Transverse colon (tissue), 4 donors: ENCODE measurements around the gene GRK3. TPM values are rescaled to one million over a fixed set of nuclear protein-coding genes. Genes with fewer than 3 reads are reported as not detected.

Experiments
- DNase-seq: peaks from one replicate; pipeline ENCODE4 v3.0.0-alpha.2; 2019
- H3K27ac ChIP-seq, 4 donors: fragments of 200-600 bp; sonication (generic); 2 replicates each; pipeline ENCODE4 v1.5.1; 2016 to 2018; ENCODE audit warnings: inconsistent platforms in 4 of 4
- H3K27me3 ChIP-seq: fragments of 200-600 bp; sonication (generic); 2 replicates; pipeline ENCODE4 v1.5.1; 2017; ENCODE audit warnings: inconsistent platforms
- H3K36me3 ChIP-seq, 4 donors: fragments of 200-600 bp; sonication (generic); 2 replicates each; pipeline ENCODE4 v1.5.1; 2017 to 2019; ENCODE audit warnings: inconsistent platforms in 4 of 4
- H3K4me1 ChIP-seq, 4 donors: fragments of 200-600 bp; sonication (generic); 2 replicates each; pipeline ENCODE4 v1.5.1; 2017 to 2020; ENCODE audit warnings: inconsistent platforms in 4 of 4
- H3K4me3 ChIP-seq, 4 donors: fragments of 200-600 bp; sonication (generic); 1 replicate in 1 of 4; 2 replicates in 3 of 4; pipeline versions ENCODE4 v1.5.1 to v1.6.1; 2017 to 2019; ENCODE audit warnings: inconsistent platforms in 4 of 4
- H3K9me3 ChIP-seq, 2 donors: fragments of 200-600 bp; sonication (generic); 2 replicates each; pipeline ENCODE4 v1.5.1; 2017 to 2019; ENCODE audit warnings: inconsistent platforms in 2 of 2
- CTCF ChIP-seq, 5 experiments: fragments of 200-600 bp in 3 of 5; fragments of 450-650 bp in 2 of 5; sonication (generic) in 3 of 5; IDR thresholded peaks; 1 replicate in 2 of 5; 2 replicates in 3 of 5; pipeline ENCODE4 v1.5.1; 2016 to 2017; ENCODE audit warnings: antibody characterized with exemption in 5 of 5, inconsistent platforms in 3 of 5, mild to moderate bottlenecking in 2 of 5, moderate library complexity in 1 of 5
- EP300 ChIP-seq: sonication (generic); formaldehyde crosslinking; IDR thresholded peaks from one replicate; pipeline ENCODE4 v1.6.1; 2017; ENCODE audit warnings: antibody characterized with exemption, low read depth
- POLR2A ChIP-seq: fragments of 450-650 bp; IDR thresholded peaks from one replicate; pipeline ENCODE4 v1.6.1; 2016; ENCODE audit warnings: antibody characterized with exemption, mild to moderate bottlenecking, moderate library complexity
- POLR2AphosphoS5 ChIP-seq, 3 donors: sonication (generic); formaldehyde crosslinking; IDR thresholded peaks; one replicate each; pipeline ENCODE4 v1.6.1; 2016; ENCODE audit warnings: antibody characterized with exemption in 3 of 3
- WGBS, 2 donors: methylation state at CpG; one replicate each; pipeline ENCODE4 v1.1.5; 2018; ENCODE audit warnings: low coverage in 1 of 2; 5-methylcytosine and 5-hydroxymethylcytosine counted together
- in situ Hi-C, 4 donors: fragments of 200-750 bp; cut with MboI; loops; one replicate each; pipeline versions ENCODE4 v1.15.0 to v1.15.1; 2017; ENCODE audit warnings: low sequenced_read_pairs in 3 of 4, low pct_ligation_motif_present in 1 of 4, low pct_unique_long_range_greater_than_20kb in 1 of 4
- intact Hi-C: fragments of 100-400 bp; cut with DNase I; formaldehyde crosslinking; loops from one replicate; pipeline ENCODE4 v1.15.1; 2023; ENCODE audit warnings: low total_unique reads
- total RNA-seq, 4 donors: library from RNA; depleted of rRNA; stranded (reverse); fragments of >200 nt; gene quantifications; one replicate each; pipeline ENCODE4 v1.1.0, GENCODE V29; 2016

Gene GRK3
- total RNA-seq, 4 donors from 2014 or later: 1.6 to 7.9 (median 4.2) TPM

GRCh38 chr22:25540908-25541660 lies 23.4 kb upstream of the GRK3 start:
- intact Hi-C loops (loop anchor here (2.0 kb wide), 1 partner anchor 20 kb away; no protein-coding TSS in a partner anchor), in situ Hi-C loops (no loop called here)
- Histone ChIP-seq H3K4me1 (peaks cover 0 to 7% (median 4%) of the 10 kb centered on the region in 4 donors), H3K27ac (peak overlapping the region in 2 of 4 donors; percentile 51 to 72), H3K27me3 (no peaks in the 10 kb centered on the region), H3K4me3 (no peak overlapping the region), H3K36me3 (no peaks in the 10 kb centered on the region), H3K9me3 (no peaks in the 10 kb centered on the region)
- no peak for DNase-seq
- no peak for TF ChIP-seq POLR2AphosphoS5 (IDR thresholded peaks at IDR 0.05)
- no peak for TF ChIP-seq POLR2A
- no peak for TF ChIP-seq EP300
- no peak for TF ChIP-seq CTCF (IDR thresholded peaks at IDR 0.05)
- 84% methylated on average over 4 of the region's 4 CpGs; no CpG with 5 or more reads in 1 of the 2 donors for WGBS, 2 donors

GRCh38 chr22:25542191-25542590 lies 22.3 kb upstream of the GRK3 start:
- WGBS, 2 donors: 95% methylated on average over 1 of the region's 1 CpG; no CpG with 5 or more reads in 1 of the 2 donors
- intact Hi-C loops (no loop called here), in situ Hi-C loops (no loop called here)
- H3K4me3 ChIP-seq: no peak overlapping the region
- no peaks in the 10 kb centered on the region for H3K27me3 ChIP-seq
- H3K9me3 ChIP-seq: no peaks in the 10 kb centered on the region
- peak overlapping the region in 2 of 4 donors; percentile 51 to 72 for H3K27ac ChIP-seq
- TF ChIP-seq EP300 (no peak), POLR2AphosphoS5 (IDR thresholded peaks at IDR 0.05) (no peak), CTCF (IDR thresholded peaks at IDR 0.05) (no peak), POLR2A (no peak)
- H3K36me3 ChIP-seq: no peaks in the 10 kb centered on the region
- peaks cover 0 to 4% (median 3%) of the 10 kb centered on the region in 4 donors for H3K4me1 ChIP-seq
- no peak for DNase-seq

- DNase-seq: no peak
- Histone ChIP-seq H3K4me3 (no peak overlapping the region), H3K27ac (peak overlapping the region in 2 of 4 donors; percentile 51 to 72), H3K9me3 (no peaks in the 10 kb centered on the region), H3K27me3 (no peaks in the 10 kb centered on the region), H3K4me1 (peaks cover 0 to 4% (median 3%) of the 10 kb centered on the region in 4 donors), H3K36me3 (no peaks in the 10 kb centered on the region)
- TF ChIP-seq CTCF (IDR thresholded peaks at IDR 0.05): no peak
- intact Hi-C loops (no loop called here), in situ Hi-C loops (no loop called here)
- WGBS, 2 donors: 66 to 85% methylated on average over 4 to 6 of the region's 6 CpGs
Observed at GRCh38 chr22:25542720-25543402, 21.6 kb upstream of the GRK3 start.

GRCh38 chr22:25545146-25545545 lies 19.3 kb upstream of the GRK3 start:
- intact Hi-C loops: no loop called here
- H3K27ac ChIP-seq: no peak overlapping the region
- 29 to 37% methylated on average over 3 of the region's 3 CpGs for WGBS, 2 donors

More at GRCh38 chr22:25545146-25545545, 19.3 kb upstream of the GRK3 start:
- Histone ChIP-seq H3K4me3 (no peak overlapping the region), H3K36me3 (no peaks in the 10 kb centered on the region), H3K27me3 (no peaks in the 10 kb centered on the region), H3K4me1 (peaks cover 0 to 4% (median 3%) of the 10 kb centered on the region in 4 donors), H3K9me3 (no peaks in the 10 kb centered on the region)
- DNase-seq: no peak
- TF ChIP-seq EP300 (no peak), CTCF (IDR thresholded peaks at IDR 0.05) (no peak), POLR2A (no peak), POLR2AphosphoS5 (IDR thresholded peaks at IDR 0.05) (no peak)
- in situ Hi-C loops: no loop called here
